ENCODE results near the gene PARD3B.

- TF ChIP-seq YY1 (IDR thresholded peaks at IDR 0.05; ENCODE audit: insufficient read depth, insufficient read length) (no peak), ZNF274 (IDR thresholded peaks at IDR 0.05; ENCODE audit: low read depth, low read length) (no peak)
These were observed 48.5 kb upstream of the PARD3B start for GRCh38 chr2:204496779-204497178.

Data from NT2/D1 (cell line).